ENCODE data around the gene KRTAP9-7. TPM values are rescaled to one million over a fixed set of nuclear protein-coding genes. Genes with fewer than 3 reads are reported as not detected.

Gene KRTAP9-7
- total RNA-seq, 1 experiment from 2014 or later, result not detected

GRCh38 chr17:41287050-41287449, 11.6 kb downstream of the KRTAP9-7 start:
- H3K36me3 Mint-ChIP-seq, result no peaks in the 10 kb centered on the region
- ChIA-PET POLR2A (no interaction called here), CTCF (no interaction called here)
- H3K9me3 Mint-ChIP-seq, result no peaks in the 10 kb centered on the region
- no peak overlapping the region for H3K4me3 Mint-ChIP-seq
- TF ChIP-seq IRF1 (CRISPR knock-in tag; IDR thresholded peaks at IDR 0.05) (no peak), SMAD4 (CRISPR knock-in tag; IDR thresholded peaks at IDR 0.05) (no peak), MXD4 (CRISPR knock-in tag; IDR thresholded peaks at IDR 0.05; ENCODE audit: borderline replicate concordance) (no peak), ZMAT4 (CRISPR knock-in tag; IDR thresholded peaks at IDR 0.05) (no peak), PRRX2 (CRISPR knock-in tag; IDR thresholded peaks at IDR 0.05) (no peak), ETV6 (CRISPR knock-in tag; IDR thresholded peaks at IDR 0.05) (no peak)
- no peak overlapping the region for H3K27ac Mint-ChIP-seq
- H3K27me3 Mint-ChIP-seq (ENCODE audit: low read depth), result no peaks in the 10 kb centered on the region
- no peak for DNase-seq (ENCODE audit: low spot score)
- no peak for ATAC-seq
- H3K4me1 Mint-ChIP-seq, result peaks cover 20% of the 10 kb centered on the region

GRCh38 chr17:41294016-41294415, 18.5 kb downstream of the KRTAP9-7 start:
- Mint-ChIP-seq H3K9me3 (no peaks in the 10 kb centered on the region), H3K4me1 (peaks cover 4% of the 10 kb centered on the region; the same call in 1 of the 2 replicates), H3K27me3 (ENCODE audit: low read depth) (no peaks in the 10 kb centered on the region; the same call in 1 of the 2 replicates), H3K4me3 (no peak overlapping the region), H3K27ac (no peak overlapping the region), H3K36me3 (no peaks in the 10 kb centered on the region)
- no peak for DNase-seq (ENCODE audit: low spot score)
- ChIA-PET CTCF (no interaction called here), POLR2A (no interaction called here)
- TF ChIP-seq NR2C2 (CRISPR knock-in tag; IDR thresholded peaks at IDR 0.05) (no peak), FOXK1 (CRISPR knock-in tag; IDR thresholded peaks at IDR 0.05) (no peak), NFYB (CRISPR knock-in tag; conservative IDR thresholded peaks at IDR 0.05; ENCODE audit: low read depth) (no peak), RORB (CRISPR knock-in tag; IDR thresholded peaks at IDR 0.05) (no peak), ZNF425 (CRISPR knock-in tag; conservative IDR thresholded peaks at IDR 0.05) (no peak), PRRX2 (CRISPR knock-in tag; IDR thresholded peaks at IDR 0.05) (no peak), ZNF263 (CRISPR knock-in tag; IDR thresholded peaks at IDR 0.05; ENCODE audit: low read depth) (no peak), EMX1 (CRISPR knock-in tag; IDR thresholded peaks at IDR 0.05) (no peak)
- no peak for ATAC-seq

GRCh38 chr17:41296846-41297245, 21.3 kb downstream of the KRTAP9-7 start:
- POLR2A ChIA-PET, result no interaction called here
- no peaks in the 10 kb centered on the region for H3K36me3 Mint-ChIP-seq
- H3K4me1 Mint-ChIP-seq, result peaks cover 7% of the 10 kb centered on the region; the same call in 1 of the 2 replicates
- H3K27me3 Mint-ChIP-seq (ENCODE audit: low read depth), result no peaks in the 10 kb centered on the region; the same call in 1 of the 2 replicates
- CTCF ChIA-PET, result no interaction called here
- peaks cover 6% of the 10 kb centered on the region; the same call in 1 of the 2 replicates for H3K9me3 Mint-ChIP-seq
- H3K4me3 Mint-ChIP-seq, result no peak overlapping the region
- no peak for DNase-seq (ENCODE audit: low spot score)
- H3K27ac Mint-ChIP-seq, result no peak overlapping the region
- no peak for TF ChIP-seq ZNF671 (CRISPR knock-in tag; IDR thresholded peaks at IDR 0.05)
- TF ChIP-seq NFE2L1 (CRISPR knock-in tag; IDR thresholded peaks at IDR 0.05), result no peak
- no peak for ATAC-seq

- Mint-ChIP-seq H3K9me3 (peaks cover 6% of the 10 kb centered on the region; the same call in 1 of the 2 replicates), H3K4me1 (peaks cover 7% of the 10 kb centered on the region; the same call in 1 of the 2 replicates), H3K27ac (no peak overlapping the region), H3K4me3 (0 out of 2 replicates have a peak overlapping the region, but pooled peaks have one; percentile 38), H3K36me3 (no peaks in the 10 kb centered on the region), H3K27me3 (ENCODE audit: low read depth) (no peaks in the 10 kb centered on the region; the same call in 1 of the 2 replicates)
- ChIA-PET CTCF (no interaction called here), POLR2A (no interaction called here)
- DNase-seq (ENCODE audit: low spot score), result no peak
- ATAC-seq, result 0 out of 2 replicates have a peak, but pooled peaks have one; percentile 34
- no peak for TF ChIP-seq ZBTB43 (CRISPR knock-in tag; IDR thresholded peaks at IDR 0.05)
- TF ChIP-seq ZNF317 (CRISPR knock-in tag; IDR thresholded peaks at IDR 0.05; ENCODE audit: borderline replicate concordance, low read depth), result no peak
- TF ChIP-seq FOXP4 (CRISPR knock-in tag; IDR thresholded peaks at IDR 0.05), result no peak
- TF ChIP-seq CDX4 (CRISPR knock-in tag; IDR thresholded peaks at IDR 0.05; ENCODE audit: borderline replicate concordance), result no peak
- no peak for TF ChIP-seq ATF2 (CRISPR knock-in tag; IDR thresholded peaks at IDR 0.05; ENCODE audit: borderline replicate concordance, low read depth)
- TF ChIP-seq ZNF219 (CRISPR knock-in tag; IDR thresholded peaks at IDR 0.05; ENCODE audit: borderline replicate concordance), result no peak
Observed at GRCh38 chr17:41298458-41299135, 23.1 kb downstream of the KRTAP9-7 start.
